ENCODE data around the gene ZNRD2. TPM values are rescaled to one million over a fixed set of nuclear protein-coding genes. Genes with fewer than 3 reads are reported as not detected.

Gene ZNRD2
- total and polyA plus RNA-seq, 8 donors, result 21.7 to 55.7 (median 50.0) TPM

DNA sequence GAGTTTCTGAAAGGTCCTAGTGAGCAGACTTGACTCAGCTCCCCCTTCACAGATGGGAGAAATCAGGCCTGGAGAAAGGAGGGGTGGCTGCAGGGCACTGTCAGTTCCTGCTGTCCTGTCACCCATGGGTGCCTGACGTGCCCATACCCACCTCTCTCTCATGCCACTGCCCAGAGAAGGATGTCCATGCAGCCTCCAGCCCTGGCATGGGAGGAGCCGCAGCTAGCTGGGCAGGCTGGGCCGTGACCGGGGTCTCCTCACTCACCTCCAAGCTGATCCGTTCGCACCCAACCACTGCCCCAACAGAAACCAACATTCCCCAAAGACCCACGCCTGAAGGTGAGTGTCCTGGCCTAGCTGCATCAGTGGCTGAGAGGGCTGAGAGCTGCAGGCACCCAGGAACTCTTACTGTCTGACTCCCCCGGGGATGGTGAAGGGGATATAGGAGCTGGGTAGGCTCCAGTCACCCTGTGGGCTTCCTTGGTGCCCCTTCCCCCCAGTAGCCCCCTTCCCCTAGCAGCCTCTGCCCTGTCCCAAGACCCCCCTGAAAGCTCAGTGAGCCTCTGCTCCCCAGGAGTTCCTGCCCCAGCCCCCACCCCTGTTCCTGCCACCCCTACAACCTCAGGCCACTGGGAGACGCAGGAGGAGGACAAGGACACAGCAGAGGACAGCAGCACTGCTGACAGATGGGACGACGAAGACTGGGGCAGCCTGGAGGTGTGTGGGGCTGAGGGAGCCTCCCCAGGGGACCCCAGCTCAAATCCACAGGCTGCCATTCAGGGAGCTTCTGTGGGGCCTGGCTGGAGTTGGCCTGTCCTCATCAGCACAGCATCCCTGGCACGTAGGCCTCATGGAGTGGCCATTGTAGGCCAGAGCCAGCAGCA is 33.6 kb upstream of the ZNRD2 start:
- Histone ChIP-seq H3K27me3 (no peaks in the 10 kb centered on the region), H3K4me1 (peaks cover 8 to 26% of the 10 kb centered on the region in 2 donors), H3K4me3 (no peak overlapping the region), H3K9me3 (no peaks in the 10 kb centered on the region), H3K27ac (no peak overlapping the region), H3K36me3 (peaks cover 0 to 82% of the 10 kb centered on the region in 2 donors)
- no peak for ATAC-seq
- TF ChIP-seq, protein P1, sequence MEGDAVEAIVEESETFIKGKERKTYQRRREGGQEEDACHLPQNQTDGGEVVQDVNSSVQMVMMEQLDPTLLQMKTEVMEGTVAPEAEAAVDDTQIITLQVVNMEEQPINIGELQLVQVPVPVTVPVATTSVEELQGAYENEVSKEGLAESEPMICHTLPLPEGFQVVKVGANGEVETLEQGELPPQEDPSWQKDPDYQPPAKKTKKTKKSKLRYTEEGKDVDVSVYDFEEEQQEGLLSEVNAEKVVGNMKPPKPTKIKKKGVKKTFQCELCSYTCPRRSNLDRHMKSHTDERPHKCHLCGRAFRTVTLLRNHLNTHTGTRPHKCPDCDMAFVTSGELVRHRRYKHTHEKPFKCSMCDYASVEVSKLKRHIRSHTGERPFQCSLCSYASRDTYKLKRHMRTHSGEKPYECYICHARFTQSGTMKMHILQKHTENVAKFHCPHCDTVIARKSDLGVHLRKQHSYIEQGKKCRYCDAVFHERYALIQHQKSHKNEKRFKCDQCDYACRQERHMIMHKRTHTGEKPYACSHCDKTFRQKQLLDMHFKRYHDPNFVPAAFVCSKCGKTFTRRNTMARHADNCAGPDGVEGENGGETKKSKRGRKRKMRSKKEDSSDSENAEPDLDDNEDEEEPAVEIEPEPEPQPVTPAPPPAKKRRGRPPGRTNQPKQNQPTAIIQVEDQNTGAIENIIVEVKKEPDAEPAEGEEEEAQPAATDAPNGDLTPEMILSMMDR (IDR thresholded peaks at IDR 0.05), result no peak
- intact Hi-C loops (cut with DNase I), result no loop called here
- no peak for DNase-seq

DNA sequence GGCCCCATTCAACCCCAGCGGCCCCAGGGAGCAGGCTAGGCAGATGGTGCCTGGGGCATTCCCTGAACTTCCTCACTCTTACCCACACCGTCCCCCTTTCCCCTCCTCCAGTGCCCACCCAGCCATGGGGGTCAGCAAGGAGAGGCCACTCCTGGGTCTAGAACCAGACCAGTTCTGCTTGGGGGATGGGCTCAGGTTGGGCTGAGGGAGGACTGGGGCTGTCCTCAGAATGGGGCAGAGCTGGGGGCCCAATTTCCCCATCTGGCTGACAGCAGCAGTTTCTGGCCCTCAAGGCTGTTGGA is 33.0 kb upstream of the ZNRD2 start:
- H3K4me3 ChIP-seq, result no peak overlapping the region
- no peak for ATAC-seq
- peaks cover 0 to 76% of the 10 kb centered on the region in 2 donors for H3K36me3 ChIP-seq
- TF ChIP-seq, protein P1 (IDR thresholded peaks at IDR 0.05), result no peak
- intact Hi-C loops (cut with DNase I), result no loop called here
- DNase-seq, result no peak
- peaks cover 13 to 30% of the 10 kb centered on the region in 2 donors for H3K4me1 ChIP-seq
- no peak overlapping the region for H3K27ac ChIP-seq
- no peaks in the 10 kb centered on the region for H3K27me3 ChIP-seq
- H3K9me3 ChIP-seq, result no peaks in the 10 kb centered on the region

DNA sequence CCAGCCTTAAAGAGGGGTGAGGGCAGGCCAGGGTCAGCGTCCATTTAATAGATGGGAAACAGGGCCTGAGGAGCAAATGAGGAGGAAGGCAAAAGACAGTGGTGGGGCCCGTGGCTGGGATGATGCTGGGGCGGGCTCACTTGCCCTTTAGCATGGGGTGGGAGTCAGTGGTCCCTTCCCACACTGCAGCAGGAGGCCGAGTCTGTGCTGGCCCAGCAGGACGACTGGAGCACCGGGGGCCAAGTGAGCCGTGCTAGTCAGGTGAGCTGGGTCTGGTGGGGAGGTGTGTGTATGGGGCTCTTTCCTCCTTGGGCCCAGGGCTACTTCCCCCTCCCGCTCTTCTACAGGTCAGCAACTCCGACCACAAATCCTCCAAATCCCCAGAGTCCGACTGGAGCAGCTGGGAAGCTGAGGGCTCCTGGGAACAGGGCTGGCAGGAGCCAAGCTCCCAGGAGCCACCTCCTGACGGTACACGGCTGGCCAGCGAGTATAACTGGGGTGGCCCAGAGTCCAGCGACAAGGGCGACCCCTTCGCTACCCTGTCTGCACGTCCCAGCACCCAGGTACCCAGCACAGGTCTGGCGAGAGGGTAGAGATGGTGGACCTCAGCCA is 32.6 kb upstream of the ZNRD2 start:
- no peaks in the 10 kb centered on the region for H3K27me3 ChIP-seq
- peaks cover 13 to 30% of the 10 kb centered on the region in 2 donors for H3K4me1 ChIP-seq
- no peak overlapping the region for H3K27ac ChIP-seq
- no peak overlapping the region for H3K4me3 ChIP-seq
- ATAC-seq, result no peak
- TF ChIP-seq, protein P1 (IDR thresholded peaks at IDR 0.05), result no peak
- DNase-seq, result no peak
- no peaks in the 10 kb centered on the region for H3K9me3 ChIP-seq
- intact Hi-C loops (cut with DNase I), result no loop called here
- H3K36me3 ChIP-seq, result peaks cover 0 to 71% of the 10 kb centered on the region in 2 donors

DNA sequence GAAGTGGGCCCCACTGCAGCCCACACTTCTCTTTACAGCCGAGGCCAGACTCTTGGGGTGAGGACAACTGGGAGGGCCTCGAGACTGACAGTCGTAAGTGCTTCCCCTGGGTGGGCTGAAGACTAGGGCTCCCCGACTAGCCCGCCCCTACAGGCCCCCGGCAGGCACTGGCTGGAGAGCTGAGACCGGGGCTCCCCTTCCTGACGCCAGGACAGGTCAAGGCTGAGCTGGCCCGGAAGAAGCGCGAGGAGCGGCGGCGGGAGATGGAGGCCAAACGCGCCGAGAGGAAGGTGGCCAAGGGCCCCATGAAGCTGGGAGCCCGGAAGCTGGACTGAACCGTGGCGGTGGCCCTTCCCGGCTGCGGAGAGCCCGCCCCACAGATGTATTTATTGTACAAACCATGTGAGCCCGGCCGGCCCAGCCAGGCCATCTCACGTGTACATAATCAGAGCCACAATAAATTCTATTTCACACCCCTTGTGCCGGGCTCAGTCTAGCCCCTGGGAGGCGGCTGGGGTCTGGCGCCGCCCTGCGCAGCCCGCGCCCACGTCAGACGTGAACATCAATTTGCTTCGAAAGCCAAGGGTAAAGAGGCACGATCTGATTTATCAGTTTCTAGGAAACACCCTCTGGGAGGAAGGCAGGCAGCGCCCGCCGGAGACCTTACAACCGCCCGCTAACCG is 31.9 kb upstream of the ZNRD2 start:
- TF ChIP-seq, protein P1 (IDR thresholded peaks at IDR 0.05), result no peak
- Histone ChIP-seq H3K27ac (no peak overlapping the region), H3K36me3 (peaks cover 0 to 64% of the 10 kb centered on the region in 2 donors), H3K9me3 (no peaks in the 10 kb centered on the region), H3K27me3 (no peaks in the 10 kb centered on the region), H3K4me3 (no peak overlapping the region), H3K4me1 (peaks cover 13 to 30% of the 10 kb centered on the region in 2 donors)
- ATAC-seq (no peak), DNase-seq (no peak)
- intact Hi-C loops (cut with DNase I), result no loop called here
